ENCODE measurements around the gene PROC.

Gene PROC

GRCh38 chr2:127424598-127425520 lies 6.6 kb downstream of the PROC start (continued):
- no peak for TF ChIP-seq WT1 (tag by site-specific recombination; IDR thresholded peaks at IDR 0.05)
- no peak for TF ChIP-seq ZNF660 (tag by site-specific recombination; IDR thresholded peaks at IDR 0.05)
- no peak for TF ChIP-seq ZNF16 (tag by site-specific recombination; IDR thresholded peaks at IDR 0.05; ENCODE audit: low read depth)
- no peak for TF ChIP-seq ZNF362 (tag by site-specific recombination; IDR thresholded peaks at IDR 0.05)
- no peak for TF ChIP-seq ZFP3 (tag by site-specific recombination; IDR thresholded peaks at IDR 0.05; ENCODE audit: low read depth)
- no peak for TF ChIP-seq KLF10 (tag by site-specific recombination; IDR thresholded peaks at IDR 0.05)
- TF ChIP-seq ZNF221 (tag by site-specific recombination; IDR thresholded peaks at IDR 0.05; ENCODE audit: borderline replicate concordance): no peak
- TF ChIP-seq, protein P1, sequence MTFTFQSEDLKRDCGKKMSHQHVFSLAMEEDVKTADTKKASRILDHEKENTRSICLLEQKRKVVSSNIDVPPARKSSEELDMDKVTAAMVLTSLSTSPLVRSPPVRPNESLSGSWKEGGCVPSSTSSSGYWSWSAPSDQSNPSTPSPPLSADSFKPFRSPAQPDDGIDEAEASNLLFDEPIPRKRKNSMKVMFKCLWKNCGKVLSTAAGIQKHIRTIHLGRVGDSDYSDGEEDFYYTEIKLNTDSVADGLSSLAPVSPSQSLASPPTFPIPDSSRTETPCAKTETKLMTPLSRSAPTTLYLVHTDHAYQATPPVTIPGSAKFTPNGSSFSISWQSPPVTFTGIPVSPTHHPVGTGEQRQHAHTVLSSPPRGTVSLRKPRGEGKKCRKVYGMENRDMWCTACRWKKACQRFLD (tag by site-specific recombination; IDR thresholded peaks at IDR 0.05): no peak

DNA sequence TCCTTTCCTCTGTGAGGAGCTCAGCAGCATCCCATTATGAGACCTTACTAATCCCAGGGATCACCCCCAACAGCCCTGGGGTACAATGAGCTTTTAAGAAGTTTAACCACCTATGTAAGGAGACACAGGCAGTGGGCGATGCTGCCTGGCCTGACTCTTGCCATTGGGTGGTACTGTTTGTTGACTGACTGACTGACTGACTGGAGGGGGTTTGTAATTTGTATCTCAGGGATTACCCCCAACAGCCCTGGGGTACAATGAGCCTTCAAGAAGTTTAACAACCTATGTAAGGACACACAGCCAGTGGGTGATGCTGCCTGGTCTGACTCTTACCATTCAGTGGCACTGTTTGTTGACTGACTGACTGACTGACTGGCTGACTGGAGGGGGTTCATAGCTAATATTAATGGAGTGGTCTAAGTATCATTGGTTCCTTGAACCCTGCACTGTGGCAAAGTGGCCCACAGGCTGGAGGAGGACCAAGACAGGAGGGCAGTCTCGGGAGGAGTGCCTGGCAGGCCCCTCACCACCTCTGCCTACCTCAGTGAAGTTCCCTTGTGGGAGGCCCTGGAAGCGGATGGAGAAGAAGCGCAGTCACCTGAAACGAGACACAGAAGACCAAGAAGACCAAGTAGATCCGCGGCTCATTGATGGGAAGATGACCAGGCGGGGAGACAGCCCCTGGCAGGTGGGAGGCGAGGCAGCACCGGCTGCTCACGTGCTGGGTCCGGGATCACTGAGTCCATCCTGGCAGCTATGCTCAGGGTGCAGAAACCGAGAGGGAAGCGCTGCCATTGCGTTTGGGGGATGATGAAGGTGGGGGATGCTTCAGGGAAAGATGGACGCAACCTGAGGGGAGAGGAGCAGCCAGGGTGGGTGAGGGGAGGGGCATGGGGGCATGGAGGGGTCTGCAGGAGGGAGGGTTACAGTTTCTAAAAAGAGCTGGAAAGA lies 7.6 kb downstream of the PROC start:
- no peaks in the 10 kb centered on the region for H3K9me3 ChIP-seq (ENCODE audit: control insufficient read depth, insufficient read depth, low read depth, low read length)
- H3K27ac ChIP-seq (ENCODE audit: extremely low read depth, low read depth, low read length): no peak overlapping the region
- H3K4me1 ChIP-seq (ENCODE audit: control insufficient read depth, insufficient read depth, low read length): no peaks in the 10 kb centered on the region
- H3K4me3 ChIP-seq (ENCODE audit: low read depth, low read length): no peak overlapping the region
- TF ChIP-seq ZNF626 (tag by site-specific recombination; IDR thresholded peaks at IDR 0.05): no peak
- H3K36me3 ChIP-seq (ENCODE audit: control insufficient read depth in 2 of 2, insufficient read depth in 1 of 2, low read length in 2 of 2): no peaks in the 10 kb centered on the region
- ChIA-PET CTCF (interaction anchor here (1.6 to 3.1 kb wide), 4 partner anchors 10 to 101 kb away, joined by 5 to 19 read pairs (median 6); no protein-coding TSS in a partner anchor), POLR2A (interaction anchor here (1.2 kb wide), 1 partner anchor 8 kb away, joined by 3 read pairs; no protein-coding TSS in a partner anchor)

- H3K4me1 ChIP-seq (ENCODE audit: control insufficient read depth, insufficient read depth, low read length): no peaks in the 10 kb centered on the region
- CTCF ChIA-PET: interaction anchor here (1.3 to 3.1 kb wide), 2 partner anchors 11 kb away, joined by 3 to 19 read pairs; no protein-coding TSS in a partner anchor
- no peak overlapping the region for H3K4me3 ChIP-seq (ENCODE audit: low read depth, low read length)
- POLR2A ChIA-PET: no interaction called here
- no peaks in the 10 kb centered on the region for H3K9me3 ChIP-seq (ENCODE audit: control insufficient read depth, insufficient read depth, low read depth, low read length)
- TF ChIP-seq ZNF175 (tag by site-specific recombination; IDR thresholded peaks at IDR 0.05) (no peak), KLF10 (tag by site-specific recombination; IDR thresholded peaks at IDR 0.05) (no peak), ZNF121 (tag by site-specific recombination; IDR thresholded peaks at IDR 0.05) (no peak), GLIS1 (tag by site-specific recombination; IDR thresholded peaks at IDR 0.05) (no peak), ZNF292 (tag by site-specific recombination; IDR thresholded peaks at IDR 0.05; ENCODE audit: borderline replicate concordance, low read depth) (no peak), ZNF274 (IDR thresholded peaks at IDR 0.05; ENCODE audit: low read length) (no peak), ZNF274 (tag by site-specific recombination; IDR thresholded peaks at IDR 0.05; ENCODE audit: borderline replicate concordance) (no peak), ZNF48 (tag by site-specific recombination; IDR thresholded peaks at IDR 0.05) (no peak), ZNF639 (tag by site-specific recombination; IDR thresholded peaks at IDR 0.05) (no peak), WT1 (tag by site-specific recombination; IDR thresholded peaks at IDR 0.05) (no peak), ZNF791 (tag by site-specific recombination; IDR thresholded peaks at IDR 0.05) (no peak), ZNF202 (tag by site-specific recombination; IDR thresholded peaks at IDR 0.05; ENCODE audit: borderline replicate concordance) (no peak), ZNF510 (tag by site-specific recombination; IDR thresholded peaks at IDR 0.05; ENCODE audit: insufficient replicate concordance) (no peak)
- no peaks in the 10 kb centered on the region for H3K36me3 ChIP-seq (ENCODE audit: control insufficient read depth in 2 of 2, insufficient read depth in 1 of 2, low read length in 2 of 2)
- no peak overlapping the region for H3K27ac ChIP-seq (ENCODE audit: extremely low read depth, low read depth, low read length)
Measured at GRCh38 chr2:127426501-127427354, 8.5 kb downstream of the PROC start.

All from HEK293 (cell line).